SW 1271 (cell line): ENCODE measurements around the gene GBE1.
"Not testable (repeated sequence)": the region's sequence is repeated elsewhere in the genome, so short reads cannot be mapped to it uniquely, and the experiment has no call there.

Experiments
- DNase-seq, 2 experiments: peaks; one replicate each; lab custom pipeline; 2025; lab: John Stamatoyannopoulos, UW

The GBE1 gene

DNA sequence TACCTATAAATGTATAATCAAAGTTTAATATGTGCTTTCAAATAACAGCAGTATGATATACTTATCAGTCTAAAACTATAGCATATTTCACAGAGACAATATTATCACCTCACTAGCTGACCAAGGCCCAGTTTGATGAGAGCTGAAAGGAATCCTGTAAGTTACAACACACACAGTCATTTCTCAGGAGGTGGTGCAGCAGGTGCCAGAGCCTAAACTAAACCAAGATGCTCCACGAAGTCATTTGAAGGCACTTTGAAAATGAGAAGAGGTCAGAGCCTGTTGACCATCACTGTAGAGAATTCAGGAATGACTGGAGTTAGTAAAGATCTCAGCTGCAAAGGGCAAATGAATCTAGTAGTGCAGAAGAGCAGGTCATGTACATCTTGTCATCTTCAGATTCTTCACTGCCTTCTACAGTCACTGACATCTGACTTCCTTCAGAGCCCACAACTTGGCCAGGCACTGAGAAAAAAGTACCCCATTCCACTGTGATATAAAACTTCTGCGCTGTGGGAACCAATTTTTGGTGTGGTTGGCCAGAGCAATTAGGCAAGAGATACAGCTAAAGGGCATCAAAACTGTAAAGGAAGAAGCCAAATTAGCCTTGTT lies 7.9 kb downstream of the GBE1 start:
- no peak for DNase-seq

DNA sequence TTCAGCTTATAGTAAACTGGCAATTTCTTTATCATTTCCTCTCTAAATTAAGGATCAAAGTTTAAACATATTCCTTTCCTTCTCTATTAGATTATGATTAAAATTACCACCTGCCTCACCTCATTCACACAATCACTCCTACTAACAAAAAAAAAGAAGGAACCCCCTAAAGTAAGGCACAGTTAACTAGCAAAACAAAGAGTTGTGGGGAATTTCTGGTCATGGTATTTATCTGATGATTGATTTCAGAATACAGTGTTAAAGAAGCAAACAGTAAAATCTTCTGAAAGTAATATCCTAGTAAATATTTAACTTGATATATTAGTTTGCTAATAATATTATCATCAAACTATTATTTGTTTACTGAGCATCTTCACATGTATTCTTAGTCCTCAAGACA lies 8.8 kb downstream of the GBE1 start:
- no peak for DNase-seq

DNA sequence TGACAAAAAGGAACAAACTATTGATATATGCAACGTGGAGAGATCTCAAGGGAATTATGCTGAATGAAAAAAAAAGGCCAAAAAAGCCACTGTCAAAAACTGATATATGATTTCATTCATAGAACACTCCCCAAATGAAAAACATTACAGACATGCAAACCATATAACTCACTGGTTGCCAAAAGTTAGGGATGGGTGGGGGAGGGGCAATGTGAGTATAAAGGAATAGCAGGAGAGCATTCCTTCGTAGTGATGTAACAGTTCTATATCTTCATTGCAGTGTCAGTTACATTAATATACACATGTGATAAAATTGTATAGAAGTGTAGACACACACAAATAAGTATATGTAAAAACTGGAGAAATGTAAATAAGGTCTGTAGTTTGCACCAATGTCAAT lies 12.2 kb downstream of the GBE1 start:
- DNase-seq = no peak

DNA sequence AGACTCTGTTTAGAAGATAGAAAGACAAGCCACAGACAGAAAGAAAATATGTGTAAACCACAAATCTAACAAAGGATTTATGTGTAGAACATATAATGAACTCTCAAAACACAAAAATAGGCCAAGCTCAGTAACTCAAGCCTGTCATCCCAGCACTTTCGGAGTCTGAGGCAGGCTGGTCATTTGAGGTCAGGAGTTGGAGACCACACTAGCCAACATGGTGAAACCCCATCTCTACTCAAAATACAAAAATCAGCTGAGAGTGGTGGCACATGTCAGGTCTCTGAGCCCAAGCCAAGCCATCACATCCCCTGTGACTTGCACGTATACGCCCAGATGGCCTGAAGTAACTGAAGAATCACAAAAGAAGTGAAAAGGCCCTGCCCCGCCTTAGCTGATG lies 14.2 kb downstream of the GBE1 start:
- DNase-seq = not testable (repeated sequence)

DNA sequence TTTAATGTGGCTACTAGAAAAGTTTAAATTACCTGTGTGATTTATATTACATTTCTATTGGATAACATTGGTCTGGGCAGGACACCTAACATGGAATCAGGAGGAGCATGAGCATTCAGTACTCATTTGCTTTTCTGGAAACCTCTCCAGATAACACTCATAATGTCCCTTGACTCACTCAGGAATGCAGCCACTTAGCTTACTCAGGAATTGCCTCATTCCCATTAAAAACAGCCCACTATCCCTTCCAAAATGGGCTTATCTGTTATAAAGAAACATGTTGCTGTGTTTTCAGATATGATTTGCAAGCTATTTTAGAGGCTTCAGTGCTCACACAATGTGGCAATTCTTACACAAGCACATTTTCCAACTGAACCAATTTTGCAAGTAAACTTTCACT lies 17.1 kb downstream of the GBE1 start:
- peak; percentile 34 to 74 for DNase-seq

DNA sequence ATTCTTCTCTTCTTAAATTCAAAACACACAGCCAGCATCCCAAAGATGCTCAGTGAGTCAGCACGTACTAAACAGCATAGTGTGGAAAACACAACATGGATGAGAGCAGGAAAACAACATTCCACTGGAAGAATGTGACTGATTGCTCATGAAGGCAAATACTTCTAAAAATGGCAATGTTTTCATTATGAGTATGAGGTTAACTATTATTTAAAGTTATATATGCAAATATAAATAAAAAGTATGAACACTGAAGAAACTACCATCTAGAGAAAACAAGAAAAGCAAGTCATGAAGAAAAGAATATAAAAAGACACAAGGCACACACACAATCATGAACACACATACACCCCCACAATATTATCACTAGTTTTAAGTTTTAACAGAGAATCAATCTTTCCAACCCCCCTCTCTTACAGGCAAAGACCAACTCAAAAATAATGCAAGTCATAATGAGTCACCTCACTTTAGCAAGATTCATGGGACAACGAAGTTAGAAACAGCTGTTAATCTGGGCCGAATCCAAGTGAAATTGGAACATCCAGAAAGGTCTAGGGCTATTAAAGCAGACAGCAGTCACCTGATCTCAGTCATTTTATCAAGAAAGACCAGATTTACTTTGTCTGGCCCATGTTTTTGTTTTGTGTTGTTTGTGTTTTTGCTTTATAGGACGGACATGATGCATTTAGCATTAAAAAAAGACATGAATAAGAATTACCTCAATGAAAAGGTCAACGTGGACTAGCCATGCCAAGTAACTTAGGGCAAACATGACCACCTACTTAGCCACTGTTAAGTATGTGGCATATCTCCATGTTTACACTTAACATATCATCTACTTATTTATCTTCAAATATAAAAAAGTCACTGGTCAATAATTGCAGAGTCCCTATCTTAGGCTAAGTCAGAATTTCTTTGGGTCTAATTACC lies 18.1 kb downstream of the GBE1 start:
- peak; percentile 32 to 73 for DNase-seq

DNA sequence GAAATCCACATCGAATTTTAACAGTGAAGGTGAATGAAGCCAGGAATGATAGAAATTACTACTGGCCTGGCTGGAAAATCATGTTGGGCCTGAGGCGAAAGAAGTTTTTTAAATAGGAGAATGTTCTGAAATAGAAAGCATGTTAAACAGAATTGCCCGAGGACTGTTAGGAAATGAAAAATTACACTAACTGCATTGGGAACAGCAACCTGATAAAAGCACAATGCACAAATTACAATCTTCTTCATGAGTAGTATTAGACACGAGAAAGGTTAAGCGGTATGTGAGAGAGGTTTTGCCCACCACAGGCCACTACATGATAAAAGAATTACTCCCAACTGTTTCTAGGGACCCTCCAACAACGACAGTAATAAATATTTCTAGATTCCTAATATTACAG lies 18.9 kb downstream of the GBE1 start:
- no peak for DNase-seq

DNA sequence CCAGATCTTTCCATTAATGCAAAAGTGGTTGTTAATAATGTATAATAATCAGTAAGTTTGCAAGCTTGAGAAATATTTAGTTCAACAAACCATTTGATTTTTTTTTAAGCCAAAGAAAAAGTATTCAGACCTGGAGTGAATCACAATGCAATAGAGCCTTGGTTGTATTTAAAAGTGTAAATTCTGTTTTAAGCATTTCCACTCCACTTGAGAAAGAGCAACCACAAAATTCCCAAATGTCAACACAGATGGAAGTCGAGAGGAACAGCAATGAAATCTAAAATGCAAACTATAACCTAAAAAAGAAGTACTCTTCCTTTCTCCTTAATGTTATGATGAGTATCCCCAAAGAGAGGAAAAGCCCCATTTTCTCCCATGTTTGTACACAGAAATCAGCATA lies 20.2 kb downstream of the GBE1 start:
- DNase-seq = no peak

DNA sequence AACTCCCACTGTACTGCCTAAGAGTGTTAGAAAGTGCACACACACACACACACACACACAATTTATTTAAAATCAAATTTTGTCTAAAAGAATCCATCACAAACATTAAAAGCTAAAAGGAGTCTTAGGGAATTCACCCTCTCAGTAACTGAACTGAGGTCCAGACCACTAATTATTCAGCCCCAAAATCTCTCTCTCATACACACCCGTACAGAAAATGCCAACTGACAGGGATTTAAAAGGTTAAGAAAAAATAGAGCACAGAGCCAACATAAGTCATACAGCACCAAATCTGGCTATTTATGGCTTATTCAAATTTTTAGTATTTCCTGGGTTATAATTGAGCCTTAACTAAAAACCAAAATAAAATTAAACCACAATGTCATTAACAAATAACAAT lies 20.7 kb downstream of the GBE1 start:
- no peak for DNase-seq

DNA sequence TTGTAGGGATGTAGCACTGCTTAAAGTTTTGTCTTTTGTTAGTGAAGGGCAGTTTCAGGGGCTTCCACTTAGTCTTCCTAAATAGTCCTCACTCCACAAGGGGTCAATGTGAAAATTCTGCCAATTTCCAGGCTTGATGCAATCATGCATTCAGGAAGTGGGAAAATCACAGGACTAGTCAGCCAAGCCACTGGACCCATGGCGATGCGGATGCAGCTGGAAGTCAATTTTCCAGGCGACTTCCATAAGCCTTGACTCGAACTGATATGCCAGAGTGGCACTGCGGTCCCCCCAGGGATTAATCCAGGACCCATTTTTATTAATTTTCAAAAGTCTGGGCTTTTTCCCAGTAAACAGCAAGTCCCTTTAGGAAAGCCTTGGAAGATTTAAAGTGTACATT lies 26.1 kb downstream of the GBE1 start:
- DNase-seq = no peak

DNA sequence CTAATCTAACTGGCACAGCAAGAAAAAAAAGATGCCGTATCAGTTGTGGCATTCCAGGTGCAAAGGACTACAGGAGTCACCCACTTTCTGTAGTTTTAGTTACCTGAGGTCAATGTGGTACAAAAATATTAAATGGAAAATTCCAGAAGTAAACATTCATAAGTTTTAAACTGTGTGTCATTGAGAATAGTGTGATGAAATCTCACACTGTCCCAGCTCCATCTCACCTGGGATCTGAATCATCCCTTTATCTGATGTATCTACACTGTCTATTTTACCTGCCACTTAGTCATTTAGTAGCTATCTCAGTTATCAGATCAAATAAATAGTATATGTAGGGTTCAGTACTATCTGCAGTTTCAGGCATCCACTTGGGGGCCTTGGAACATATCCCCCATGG lies 26.7 kb downstream of the GBE1 start:
- DNase-seq = no peak

DNA sequence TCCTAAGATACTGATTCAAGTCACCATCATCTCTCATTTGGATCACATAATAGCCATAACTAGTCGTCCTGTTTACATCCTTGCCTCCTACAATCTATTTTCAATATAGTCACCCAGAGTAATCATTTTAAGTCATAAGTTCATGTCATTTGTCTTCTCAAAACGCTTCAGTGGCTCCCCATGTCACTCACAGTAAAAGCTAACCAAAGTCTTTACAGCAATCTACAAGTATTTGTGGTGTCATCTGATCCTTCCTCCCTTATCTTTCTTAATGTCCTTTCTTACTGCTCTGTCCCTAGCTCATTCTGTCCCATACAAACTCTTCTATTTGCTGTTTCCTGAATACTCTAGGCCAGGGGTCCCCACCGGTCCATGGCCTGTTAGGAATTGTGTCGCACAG lies 28.8 kb downstream of the GBE1 start:
- no peak for DNase-seq

DNA sequence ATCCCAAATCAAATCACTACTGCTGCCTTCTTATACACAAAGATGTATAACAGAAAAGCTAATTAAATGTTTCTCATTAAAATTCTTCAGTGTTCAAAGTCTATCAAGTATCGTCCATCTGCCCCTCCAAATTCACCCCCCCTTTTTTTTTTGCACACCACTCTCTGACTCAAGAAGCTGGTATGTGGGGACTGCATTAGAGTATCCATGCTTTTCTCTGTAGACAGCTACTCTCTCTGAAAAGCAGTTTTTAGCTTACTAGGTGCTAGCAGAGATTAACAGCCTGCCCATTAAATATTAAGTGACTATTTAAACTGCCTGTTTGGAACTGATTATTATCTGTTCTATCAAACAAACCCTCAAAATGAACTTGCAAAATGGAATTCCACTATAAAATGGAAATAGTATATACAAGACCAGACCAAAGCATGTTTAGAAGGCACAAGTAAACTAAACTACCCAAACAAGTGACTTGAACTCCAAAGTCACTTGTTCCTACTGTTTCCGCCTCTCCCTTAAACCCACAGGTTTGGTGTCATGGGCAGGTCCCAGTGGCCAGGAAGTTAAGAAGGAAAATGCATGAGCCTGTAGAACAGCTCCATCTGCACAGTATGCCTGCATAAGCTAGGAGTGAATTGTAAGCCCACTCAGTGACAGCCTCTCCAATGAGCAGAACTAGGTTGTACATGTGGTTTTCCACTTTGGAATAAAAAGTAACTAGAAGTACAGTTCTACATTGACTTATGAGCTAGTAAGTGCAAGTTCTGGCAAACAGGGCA lies 32.5 kb downstream of the GBE1 start:
- no peak for DNase-seq

DNA sequence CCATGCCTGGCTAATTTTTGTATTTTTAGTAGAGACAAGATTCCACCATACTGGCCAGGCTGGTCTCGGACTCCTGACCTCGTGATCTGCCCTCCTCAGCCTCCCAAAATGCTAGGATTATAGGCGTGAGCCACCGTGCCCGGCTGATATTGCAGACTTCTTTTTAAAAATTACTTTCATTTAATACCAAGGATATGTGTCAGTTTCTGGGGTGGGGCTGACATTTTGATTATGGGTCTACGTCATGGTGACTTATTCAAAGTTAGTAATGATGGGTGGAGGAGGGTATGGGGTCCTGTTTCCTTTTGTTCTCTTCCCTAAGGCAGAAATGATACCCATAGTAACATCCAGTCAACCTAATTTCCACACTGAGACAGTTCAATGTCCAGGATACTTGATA lies 34.7 kb downstream of the GBE1 start:
- DNase-seq = no peak

DNA sequence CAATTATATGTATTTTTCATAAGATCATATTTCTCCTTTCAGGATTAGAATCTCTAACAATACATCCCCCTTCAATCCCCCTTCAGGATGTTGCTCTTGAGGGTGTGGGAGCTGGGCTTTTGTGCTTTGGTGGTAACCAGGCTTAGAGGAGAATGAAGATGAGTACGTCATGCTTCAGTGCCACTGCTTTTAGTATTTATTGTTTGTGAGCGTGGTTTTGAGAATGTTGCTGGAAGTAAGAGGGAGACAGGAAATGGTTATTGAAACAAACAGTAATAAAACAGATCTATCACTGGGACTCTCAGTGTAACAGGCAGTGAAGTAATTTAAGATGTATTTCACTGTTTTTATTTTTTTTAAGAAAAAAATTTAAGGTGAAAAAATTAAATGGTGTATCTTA lies 35.3 kb downstream of the GBE1 start:
- DNase-seq = no peak

DNA sequence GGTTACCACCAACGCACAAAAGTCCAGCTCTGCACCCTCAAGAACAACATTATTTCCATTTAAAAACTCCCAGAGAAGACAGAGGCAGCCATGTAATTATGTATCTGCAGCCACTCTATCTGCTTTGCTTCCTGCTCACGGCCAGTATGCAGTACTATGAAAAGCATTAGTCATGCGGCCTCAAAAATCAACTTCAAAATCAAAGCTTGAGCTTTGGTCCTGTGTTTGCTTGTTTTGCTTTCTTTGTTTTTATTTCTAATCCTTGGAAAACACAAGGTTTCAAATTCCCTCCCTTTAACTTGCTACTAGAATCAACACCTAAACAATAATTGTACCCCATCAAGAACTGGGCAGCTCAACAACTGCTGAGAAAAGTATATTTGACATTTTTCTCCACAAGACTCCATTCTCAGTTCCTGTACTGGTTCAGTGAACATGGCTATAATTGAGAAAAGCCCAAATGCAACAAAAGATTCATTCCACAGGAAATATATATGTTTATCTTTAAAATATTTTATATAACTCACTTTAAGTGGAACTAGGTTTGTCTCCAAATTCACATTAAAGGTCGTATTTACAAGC lies 37.6 kb downstream of the GBE1 start:
- no peak for DNase-seq

DNA sequence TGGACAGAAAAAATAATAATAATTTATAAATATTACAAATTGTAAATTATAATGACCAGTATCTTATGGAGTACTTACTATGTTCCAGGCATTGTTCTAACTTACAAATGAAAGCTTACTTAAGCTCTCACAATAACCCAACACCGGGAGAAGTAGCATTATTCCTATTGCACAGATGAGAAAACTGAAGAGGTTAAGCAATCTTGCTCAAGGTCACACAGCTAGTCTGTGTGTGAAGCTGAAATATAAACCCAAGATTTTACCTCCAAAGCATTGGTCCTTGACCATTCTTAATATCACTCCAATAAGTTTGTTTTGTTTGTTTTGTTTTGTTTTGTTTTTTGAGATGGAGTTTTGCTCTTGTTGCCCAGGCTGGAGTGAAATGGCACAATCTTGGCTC lies 43.1 kb downstream of the GBE1 start:
- DNase-seq = no peak

DNA sequence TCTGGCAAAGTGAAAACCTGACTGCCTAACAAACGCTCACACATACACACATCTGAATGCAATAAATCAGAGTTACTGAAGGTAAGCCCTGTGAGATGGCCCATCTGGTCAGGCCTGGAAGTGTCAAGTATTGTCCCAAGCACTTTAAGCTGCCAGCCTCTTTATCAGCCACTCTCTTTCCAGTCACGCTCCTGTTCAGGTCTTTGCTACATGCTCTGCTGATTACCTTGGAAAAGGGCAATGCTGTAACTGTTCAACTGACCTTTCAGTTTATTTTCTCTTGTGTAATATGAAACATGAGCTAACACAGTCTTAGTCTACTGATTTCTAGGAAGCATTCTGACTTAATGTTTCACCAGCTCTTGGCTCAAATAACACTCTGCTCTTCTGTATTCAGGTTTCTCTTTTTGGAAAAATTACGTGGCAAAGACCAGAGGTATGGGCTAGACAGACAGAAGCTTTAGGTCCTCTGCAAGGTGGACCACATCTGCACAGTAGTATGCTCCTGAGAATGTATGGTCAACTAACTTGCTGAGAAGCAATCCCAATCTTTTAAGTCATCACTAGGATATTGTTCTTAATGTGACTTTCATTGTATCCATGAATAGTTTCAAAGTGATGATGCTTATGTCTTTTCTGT lies 44.5 kb downstream of the GBE1 start:
- no peak for DNase-seq

DNA sequence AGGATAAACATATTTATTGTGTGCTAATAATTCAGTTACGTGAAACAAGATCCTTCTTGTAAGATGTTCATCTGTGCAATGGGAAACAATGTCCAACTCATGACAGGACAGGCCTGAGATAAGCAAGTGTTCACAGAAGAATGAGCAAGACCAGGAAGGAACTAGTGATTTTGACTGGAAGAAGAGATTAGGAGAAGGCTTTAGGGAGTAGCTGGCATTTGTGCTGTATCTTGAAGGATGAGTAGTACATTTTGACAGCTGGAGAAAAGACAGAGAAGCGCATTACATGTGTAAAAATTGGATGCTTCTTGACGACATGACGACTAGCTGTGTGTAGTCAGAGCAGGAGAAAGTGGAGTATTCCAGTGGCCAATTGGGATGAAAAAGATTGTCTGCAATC lies 48.4 kb downstream of the GBE1 start:
- DNase-seq = no peak

DNA sequence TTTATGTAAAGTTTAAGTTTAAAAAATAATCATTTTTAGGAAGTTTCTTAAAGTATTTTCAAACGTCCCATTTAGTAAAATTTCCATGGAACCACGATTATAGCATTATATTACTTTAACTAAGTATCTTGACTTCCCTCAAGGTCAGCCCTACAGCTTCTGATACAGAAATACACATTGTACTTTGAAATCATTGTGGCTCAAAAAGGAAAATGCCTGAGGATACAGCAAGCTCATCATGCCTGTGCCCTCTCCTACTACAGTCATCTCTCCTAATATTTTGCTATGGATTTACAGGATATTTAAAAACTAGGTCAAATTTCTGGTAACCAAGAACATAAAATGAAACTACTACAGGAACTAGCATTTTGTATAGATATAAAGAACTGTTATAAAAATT lies 51.8 kb downstream of the GBE1 start:
- DNase-seq = no peak

DNA sequence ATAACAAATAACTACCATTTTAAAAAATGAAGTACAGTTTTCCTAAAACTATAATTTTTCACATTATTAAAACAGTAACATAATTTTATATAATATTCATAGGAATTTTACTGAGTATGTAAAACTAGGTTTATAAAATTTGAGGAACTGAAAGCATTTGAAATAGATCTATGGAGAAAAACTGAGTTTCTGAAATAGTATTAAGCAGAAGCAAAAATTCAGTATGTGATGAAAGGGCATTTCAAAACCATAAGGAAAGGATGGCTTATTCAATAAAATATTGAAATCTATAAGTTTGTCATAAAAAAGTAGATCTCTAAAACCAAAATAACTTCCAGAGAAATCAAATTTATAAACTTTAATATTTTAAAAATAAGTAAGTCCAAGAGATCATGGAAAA lies 53.4 kb downstream of the GBE1 start:
- no peak for DNase-seq

DNA sequence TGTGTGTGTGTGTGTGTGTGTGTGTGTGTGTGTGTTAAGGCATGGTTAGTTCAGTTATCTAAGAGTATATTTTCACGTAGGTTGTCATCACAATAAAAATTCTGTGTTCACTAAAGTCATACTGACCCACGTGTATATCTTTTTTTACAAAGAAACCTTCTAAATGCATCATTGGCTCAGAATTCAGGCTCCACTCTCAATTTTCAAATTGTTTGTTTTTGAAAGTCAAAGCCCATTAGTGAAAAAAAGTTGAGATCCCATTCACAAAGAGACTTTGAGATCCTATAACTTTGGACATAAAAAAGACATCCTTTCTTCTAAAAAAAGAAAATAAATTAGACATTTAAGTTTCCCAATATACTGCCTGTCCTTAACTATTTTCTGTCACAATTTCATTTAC lies 59.3 kb downstream of the GBE1 start:
- DNase-seq = no peak
